Left hindlimb (tissue), 1 donor: ENCODE measurements around the gene ZBTB9.

Experiments used
- DNase-seq: peaks from one replicate; pipeline ENCODE4 v3.0.0-alpha.2; 2018

The ZBTB9 gene

DNA sequence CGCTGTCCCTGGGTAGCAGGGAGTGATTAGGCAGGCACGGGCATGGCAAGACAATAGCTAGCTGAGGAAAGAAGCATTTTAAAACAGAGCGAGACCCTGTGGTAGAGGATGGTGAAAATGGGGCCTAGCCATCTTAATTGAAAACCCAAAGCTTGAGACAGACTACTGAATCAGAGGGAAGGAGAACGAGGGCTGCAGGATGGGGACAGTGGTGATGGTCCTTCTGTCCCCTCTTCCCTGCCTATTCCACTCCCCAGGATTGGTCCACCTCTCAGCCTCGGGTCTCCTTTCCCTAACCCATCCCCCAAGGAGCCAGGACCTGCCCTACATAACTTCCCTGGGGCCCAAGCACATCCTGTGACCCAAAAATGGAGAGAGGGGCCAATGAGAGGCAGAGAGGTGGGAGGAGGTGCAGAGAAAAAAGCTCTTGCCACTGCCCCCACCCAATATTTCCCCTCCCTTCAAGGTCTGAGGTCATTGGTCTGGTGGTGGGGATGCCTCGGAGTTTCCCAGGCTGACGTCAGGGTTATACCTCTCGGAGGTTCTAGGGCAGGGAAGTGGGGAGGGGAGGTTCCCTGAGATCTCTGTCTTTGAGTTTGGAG lies 35.6 kb upstream of the ZBTB9 start:
- peak; percentile 33 for DNase-seq

DNA sequence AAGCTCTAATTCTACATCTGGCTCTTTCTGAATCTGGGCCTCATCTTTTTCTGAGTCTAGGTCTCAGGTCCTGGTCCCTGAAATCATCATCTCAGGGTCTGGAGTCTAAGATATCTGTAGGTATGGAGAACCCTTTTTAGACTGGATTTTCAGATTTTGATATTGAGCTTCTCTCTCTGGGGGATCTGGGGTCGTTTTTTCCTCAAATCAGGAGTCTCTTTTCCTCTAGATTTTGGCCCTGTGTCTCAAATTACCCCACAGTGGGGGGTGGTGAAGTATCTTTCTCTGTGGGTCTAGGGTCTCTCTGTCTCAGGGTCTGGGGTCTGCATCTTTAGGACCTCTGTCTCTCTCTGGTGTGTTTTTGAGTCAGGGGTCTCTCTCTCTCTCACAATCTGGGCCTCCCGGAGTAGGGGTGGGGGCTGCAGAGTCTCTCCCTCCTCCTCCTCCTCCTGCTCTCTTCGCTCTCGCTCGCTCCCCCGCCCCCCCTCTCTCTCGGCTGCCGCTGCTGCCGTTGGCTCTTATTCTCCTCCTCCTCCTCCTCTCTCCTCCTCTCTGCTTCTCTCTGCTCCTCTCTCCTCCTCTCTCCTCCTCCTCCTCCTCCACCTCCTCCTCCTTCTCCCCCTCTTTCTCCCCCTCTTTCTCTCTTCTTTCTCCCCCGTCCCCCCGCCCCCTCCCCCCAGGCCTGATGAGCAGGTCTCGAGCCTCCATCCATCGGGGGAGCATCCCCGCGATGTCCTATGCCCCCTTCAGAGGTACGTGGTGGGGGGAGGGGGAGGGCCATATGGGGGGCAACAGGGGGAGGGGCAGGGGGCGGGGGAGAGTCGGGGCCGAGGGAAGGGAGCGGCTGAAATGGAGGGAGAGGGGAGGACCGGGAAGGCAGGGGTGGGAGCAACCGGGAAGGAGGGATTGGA lies 34.5 kb upstream of the ZBTB9 start, which contains the start of gene SYNGAP1:
Gene SYNGAP1 (plus strand): TSS at position 486 of the 911 bp plus-strand sequence. CDS start 200 bp downstream, at position 686.
- peak; percentile 83 for DNase-seq

DNA sequence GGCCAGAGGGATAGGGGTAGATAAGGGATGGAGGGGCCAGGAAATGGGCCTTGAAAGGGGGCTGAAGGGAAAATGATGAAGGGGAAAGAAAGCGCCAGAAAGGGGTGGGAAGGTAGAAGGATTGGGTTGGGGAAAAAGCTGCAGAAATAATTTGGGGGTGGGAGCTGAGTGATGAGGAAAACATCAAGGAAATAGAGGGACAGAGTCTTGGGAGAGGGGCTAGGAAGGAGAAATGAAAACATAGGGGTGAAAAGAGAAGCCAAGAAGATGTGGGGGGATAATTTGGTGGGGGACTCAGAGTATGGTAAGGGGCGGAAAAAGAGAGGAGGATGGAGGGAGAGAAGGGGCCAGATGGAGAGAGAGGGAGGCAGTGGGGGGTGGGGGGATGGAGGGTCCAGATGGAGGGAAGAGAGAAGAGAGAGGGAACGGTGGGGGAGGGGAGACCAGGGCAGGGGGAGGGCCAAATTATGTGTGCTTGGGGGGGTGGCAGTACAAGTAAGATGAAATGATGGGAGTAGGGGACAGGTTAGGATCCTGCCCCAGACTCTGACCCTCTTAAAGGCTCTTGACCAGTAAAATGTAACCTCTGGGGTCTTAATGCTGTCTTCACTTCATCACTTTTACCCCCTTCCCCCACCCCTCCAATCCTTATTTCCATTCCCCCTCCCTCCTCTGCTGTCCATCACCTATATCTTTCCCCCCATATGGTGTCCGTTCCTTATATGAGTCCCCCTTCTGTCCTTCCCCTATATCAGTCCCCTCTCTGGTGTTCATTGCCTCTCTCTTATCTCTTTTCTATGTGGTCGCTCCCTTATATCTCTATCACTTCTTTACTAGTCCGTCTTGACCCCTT lies 33.7 kb upstream of the ZBTB9 start:
- DNase-seq, result no peak

- no peak for DNase-seq
Observed at GRCh38 chr6:33421344-33421643, 33.1 kb upstream of the ZBTB9 start.

DNA sequence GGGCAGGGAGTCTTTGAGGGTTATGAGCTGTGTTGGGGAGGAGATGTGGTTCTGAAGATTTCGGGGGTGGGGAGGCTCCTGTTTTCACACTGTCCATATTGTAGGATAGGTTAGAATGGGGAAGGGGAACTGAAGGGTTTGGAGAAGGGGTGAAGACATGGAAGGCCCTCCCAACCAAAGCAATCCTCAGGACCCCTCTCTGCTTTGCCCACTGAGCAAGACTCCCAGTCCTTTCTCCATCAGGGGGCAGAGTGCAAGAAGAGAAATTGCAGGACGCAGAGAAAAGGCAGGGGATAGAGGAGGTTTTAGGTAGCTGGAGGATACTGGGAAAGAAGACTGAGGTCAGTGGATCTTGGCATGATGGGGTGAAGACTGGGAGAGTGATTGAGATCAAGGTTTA lies 30.6 kb upstream of the ZBTB9 start:
- no peak for DNase-seq

DNA sequence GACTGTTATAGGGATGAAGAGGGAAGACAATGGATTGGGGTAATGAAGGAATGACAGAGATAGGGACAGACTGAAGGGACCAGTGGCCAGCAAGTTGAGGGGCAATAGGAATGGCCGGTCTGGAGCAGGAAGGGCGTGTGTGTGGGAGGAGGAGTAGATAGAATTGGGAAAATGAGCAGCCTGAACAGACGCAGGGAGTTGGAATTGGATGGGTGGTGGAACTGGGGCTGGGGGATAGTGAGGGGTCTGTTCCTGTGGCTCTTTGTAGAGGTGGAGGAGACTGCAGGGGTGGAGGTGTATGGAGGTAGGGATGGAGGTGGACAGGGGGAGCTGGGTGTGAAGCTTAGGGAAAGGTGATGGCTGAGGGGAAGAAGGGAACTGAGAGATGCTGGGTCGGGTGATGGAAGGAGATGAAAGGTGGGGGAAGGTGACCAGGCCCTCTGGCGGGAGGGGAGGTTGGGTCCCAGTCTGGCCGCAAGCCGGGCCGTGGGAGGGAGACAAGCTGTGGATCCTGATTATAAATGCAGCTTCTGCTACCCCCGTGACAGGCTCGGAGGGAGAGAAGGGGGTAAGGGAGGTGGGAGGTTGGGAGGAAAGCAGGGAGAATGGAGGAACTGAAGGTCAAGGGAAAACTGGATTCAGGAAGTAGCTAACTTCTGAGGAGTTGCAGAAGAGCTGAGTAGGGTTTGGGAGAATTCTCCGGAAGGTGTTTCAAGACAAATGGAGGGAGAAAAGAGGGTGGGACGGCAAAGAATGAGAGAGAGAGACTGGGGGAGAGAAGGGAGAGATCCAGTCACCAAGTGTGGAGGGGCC lies 29.3 kb upstream of the ZBTB9 start:
- no peak for DNase-seq

DNA sequence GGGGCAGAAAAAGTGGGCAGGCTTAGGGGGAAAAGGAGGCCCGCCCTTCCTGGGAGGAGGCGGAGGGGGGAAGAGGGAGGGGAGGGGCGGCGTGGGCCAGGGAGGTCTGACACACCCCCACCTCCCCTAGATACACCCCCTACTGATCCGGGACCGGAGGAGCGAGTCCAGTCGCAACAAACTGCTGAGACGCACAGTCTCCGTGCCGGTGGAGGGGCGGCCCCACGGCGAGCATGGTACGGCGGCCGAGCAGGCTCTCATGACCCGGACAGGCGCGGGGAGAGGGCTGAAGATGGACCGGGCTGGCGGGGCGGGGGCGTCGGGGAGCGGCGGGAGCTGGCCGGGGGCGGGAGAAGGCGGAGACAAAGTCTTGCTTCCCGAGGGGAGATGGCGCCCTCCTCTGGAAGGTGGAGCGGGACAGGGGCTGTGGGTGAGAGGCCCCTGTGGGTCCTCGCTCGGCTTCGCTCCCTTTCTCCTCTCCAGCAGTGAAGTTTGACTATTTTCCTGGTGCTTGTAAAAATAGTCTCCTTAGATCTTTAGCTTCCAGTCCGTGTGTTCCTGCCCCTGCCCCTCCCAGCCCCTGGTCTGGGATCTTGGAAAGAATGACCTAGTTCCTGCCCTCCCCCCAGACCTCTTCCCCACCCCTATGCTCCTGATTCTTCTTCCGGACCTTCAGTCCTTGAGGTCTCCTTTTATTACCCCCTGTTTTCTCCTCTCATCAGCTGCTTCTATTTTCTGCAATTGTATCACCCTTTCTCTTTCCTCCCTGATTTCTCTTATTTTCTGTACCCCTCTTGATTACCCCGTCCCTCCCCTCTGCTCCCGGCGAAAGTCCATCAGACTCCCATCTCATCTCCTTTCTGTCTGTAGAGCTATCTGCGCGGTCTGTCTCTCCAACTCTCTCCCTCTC lies 28.5 kb upstream of the ZBTB9 start:
- peak; percentile 93 for DNase-seq

- DNase-seq, result peak; percentile 48
Observed at GRCh38 chr6:33426590-33427511, 27.5 kb upstream of the ZBTB9 start.

DNA sequence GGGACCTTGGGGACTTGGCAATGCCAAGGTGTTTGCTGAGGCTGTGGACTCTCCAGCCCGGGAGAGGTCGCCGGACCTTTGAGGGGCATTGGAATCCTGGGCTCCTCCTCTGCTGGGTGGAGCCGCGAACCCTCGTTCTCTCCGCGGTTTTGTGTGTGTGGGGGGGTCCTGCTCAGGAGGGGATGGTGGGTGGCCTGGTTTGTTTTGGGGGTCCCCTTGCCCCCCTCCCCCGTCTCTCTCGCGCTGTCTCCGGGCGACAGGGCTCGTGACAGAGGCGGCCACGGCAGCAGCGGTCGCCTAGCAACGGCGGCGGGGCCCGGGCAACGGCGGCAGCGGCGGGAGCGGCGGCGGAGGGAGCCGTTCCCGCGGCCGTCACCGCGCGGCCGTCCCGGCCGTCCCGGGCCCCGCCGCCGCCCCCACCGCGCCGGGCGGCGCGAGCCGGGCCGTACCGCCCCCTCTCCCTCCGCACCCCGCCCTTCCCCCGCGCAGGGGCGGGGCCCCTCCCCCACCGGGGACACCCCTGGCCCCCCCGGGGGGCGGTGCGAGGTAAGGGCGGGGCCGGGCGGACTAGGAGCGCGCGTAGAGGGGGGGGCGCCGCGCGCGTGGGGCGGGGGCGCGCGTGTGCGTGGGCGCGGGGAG lies 26.7 kb upstream of the ZBTB9 start:
- DNase-seq, result peak; percentile 64

DNA sequence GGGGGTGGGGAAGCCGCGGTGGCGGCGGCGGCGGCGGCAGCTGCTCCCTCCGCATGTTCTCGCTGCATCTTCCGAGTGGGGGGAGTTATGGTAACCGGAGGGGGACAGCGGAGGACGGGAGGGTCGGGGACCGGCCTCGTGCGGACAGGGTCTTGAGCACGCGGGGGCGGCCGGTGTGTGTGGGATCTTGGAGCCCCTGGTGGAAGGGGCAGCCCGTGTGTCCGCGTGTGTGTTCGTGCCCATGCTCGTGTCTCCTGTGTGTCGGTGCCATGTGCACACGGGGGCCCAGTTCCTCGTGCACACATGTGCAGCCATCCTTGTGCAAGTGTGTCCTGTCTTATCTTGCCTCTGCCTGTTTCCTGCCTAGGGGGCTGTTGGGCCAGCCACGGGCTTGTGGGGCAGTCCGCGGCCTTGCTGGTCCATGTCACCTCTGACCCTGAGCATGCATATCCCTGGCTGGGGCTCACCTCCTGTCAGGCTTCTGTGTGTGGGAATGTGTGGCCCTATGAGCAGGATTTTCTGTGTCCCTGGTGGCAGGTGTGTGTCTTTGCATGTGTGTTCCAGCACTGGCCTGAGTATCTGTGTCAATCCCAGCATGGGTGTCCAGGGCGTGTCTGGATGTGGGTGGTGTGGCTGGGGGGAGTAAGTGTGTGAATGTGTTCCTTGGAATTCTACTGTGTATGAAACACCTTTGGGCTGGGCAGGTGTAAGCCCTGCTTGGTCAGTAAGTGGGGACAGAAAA lies 26.0 kb upstream of the ZBTB9 start:
- DNase-seq, result no peak

DNA sequence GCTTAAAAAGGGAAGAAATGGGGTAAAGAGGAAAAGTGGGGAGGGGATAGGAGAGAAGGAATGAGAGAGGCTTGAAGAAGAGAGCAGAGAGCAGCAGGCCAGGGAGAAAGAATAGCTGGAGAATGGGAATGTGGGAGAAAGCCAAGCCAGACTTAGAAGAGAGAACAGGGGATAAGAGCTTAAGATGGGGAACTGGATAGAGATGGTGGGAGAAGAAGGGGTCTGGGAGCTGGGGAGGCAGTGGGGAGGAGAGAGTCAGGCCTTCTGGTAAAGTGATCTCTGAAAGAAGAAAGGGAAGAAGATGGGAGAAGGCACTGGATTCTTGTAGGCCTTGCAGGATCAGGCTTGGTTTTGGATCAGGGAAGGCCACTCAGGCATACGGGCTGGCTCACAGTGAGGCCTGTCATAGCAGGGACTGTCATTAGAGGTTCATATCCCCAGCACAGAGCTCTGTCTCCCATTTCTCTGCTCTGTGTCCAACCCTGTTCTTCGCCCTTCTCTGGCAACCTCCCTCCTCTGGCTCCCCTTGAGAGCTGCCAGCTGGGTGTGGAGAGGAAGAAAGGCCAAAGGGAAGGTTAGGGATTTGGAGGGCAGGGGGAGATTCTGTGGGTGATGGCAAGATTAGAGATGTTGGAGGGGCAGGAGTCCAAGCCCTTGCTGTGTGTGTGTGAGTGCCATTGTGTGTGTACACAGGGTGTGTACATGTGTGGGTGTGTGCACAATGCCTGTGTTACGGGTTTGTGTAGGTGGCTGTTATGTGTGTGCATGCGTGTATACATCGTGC lies 25.2 kb upstream of the ZBTB9 start:
- no peak for DNase-seq

GRCh38 chr6:33429750-33430052 lies 24.7 kb upstream of the ZBTB9 start:
- DNase-seq, result no peak

GRCh38 chr6:33430334-33430733 lies 24.0 kb upstream of the ZBTB9 start:
- DNase-seq, result no peak

DNA sequence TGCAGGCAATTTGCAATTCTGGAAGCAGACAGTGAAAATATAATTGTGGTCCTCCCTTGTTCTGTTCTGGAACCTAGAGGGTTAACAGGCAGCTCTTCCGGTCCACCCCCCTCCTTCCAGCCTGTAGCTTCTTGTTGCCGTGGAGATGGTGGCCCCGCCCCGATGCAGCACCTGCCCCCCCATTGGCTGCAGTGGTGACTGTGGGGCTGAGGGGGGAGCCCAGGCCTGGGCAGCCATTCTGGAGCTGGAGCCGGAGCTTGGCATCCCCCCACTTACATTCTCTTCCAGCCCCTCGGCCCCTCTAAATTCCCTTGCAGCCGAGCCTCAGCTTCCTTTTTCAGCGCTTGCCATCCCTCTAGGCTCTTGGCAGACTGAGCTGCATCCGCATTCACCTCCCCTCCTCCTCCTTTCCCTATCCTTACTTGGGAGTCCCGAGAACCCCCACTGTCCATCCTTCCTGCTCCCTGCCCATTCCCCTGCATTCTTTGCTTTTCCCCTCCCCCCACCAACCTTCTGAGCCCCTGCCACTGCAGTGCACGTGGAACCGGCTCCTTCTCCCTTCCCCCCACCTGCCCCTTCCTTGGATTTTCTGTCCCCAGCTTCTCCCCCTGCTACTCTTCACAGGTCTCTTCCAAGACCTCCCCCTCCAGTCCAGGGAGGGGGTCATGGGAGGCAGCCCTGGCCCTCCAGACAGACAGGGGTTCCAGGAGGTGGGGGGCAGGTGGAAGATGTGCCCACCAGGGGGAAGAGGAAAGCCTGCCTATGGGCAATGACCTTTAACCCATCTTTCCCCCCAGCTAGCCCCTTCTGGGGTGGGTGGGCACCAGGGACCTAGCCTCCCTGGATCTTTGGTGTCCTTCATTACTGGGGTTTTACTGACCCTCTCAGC lies 23.1 kb upstream of the ZBTB9 start:
- peak; percentile 87 for DNase-seq

GRCh38 chr6:33431880-33432541 lies 22.4 kb upstream of the ZBTB9 start:
- DNase-seq, result no peak

- no peak for DNase-seq
Observed at GRCh38 chr6:33432546-33432945, 21.8 kb upstream of the ZBTB9 start.
